Endothelial cell of umbilical vein (primary cell): ENCODE measurements around the gene SPAG17.

Experiments
- CTCF ChIP-seq, 2 donors: IDR thresholded peaks; 1 replicate in 1 of 2; 2 replicates in 1 of 2; pipeline ENCODE4 v1.5.1; 2011; ENCODE audit warnings: low read length in 2 of 2, mild to moderate bottlenecking in 2 of 2, moderate library complexity in 2 of 2, control low read depth in 1 of 2, inconsistent platforms in 1 of 2, low read depth in 1 of 2; ENCODE audit not compliant: insufficient read depth in 1 of 2; ENCODE audit errors: extremely low read depth in 1 of 2
- EZH2 ChIP-seq: IDR thresholded peaks from 2 replicates; pipeline ENCODE4 v1.6.1; 2012; ENCODE audit warnings: borderline replicate concordance, low read depth, mild to moderate bottlenecking, moderate library complexity, low read length, inconsistent platforms; ENCODE audit not compliant: severe bottlenecking
- FOS ChIP-seq: IDR thresholded peaks from 2 replicates; pipeline ENCODE4 v1.6.1; 2011; ENCODE audit warnings: mild to moderate bottlenecking, low read length, moderate library complexity, borderline replicate concordance; ENCODE audit not compliant: insufficient read depth
- GATA2 ChIP-seq: IDR thresholded peaks from 2 replicates; pipeline ENCODE4 v1.7.0; 2011; ENCODE audit warnings: low read depth, mild to moderate bottlenecking, moderate library complexity, mixed read lengths, low read length; ENCODE audit not compliant: insufficient read length, insufficient read depth
- JUN ChIP-seq: IDR thresholded peaks from 2 replicates; pipeline ENCODE4 v1.6.1; 2011; ENCODE audit warnings: borderline replicate concordance, low read depth; ENCODE audit not compliant: insufficient read length, insufficient read depth
- MYC ChIP-seq: IDR thresholded peaks from one replicate; pipeline ENCODE4 v1.6.1; 2011; ENCODE audit warnings: mild to moderate bottlenecking, low read depth, low read length
- POLR2A ChIP-seq: IDR thresholded peaks from 2 replicates; pipeline ENCODE4 v1.6.1; 2012; ENCODE audit warnings: low read depth, mild to moderate bottlenecking, control low read depth, low read length
- POLR2AphosphoS5 ChIP-seq: IDR thresholded peaks from 2 replicates; pipeline ENCODE4 v1.6.1; 2012; ENCODE audit warnings: low read depth, mild to moderate bottlenecking, control low read depth, low read length, moderate library complexity; ENCODE audit not compliant: insufficient read depth
- TF ChIP-seq, protein P1 (sequence below): IDR thresholded peaks from 2 replicates; pipeline ENCODE4 v1.6.1; 2011; ENCODE audit not compliant: insufficient read depth, insufficient read length

- TF ChIP-seq CTCF (IDR thresholded peaks at IDR 0.05; ENCODE audit: extremely low read depth in 1 of 2, insufficient read depth in 1 of 2, low read depth in 1 of 2, low read length in 2 of 2): no peak
- no peak for TF ChIP-seq POLR2A
- no peak for TF ChIP-seq EZH2
- TF ChIP-seq FOS: no peak
- TF ChIP-seq JUN: no peak
- TF ChIP-seq POLR2AphosphoS5: no peak
- TF ChIP-seq, protein P1, sequence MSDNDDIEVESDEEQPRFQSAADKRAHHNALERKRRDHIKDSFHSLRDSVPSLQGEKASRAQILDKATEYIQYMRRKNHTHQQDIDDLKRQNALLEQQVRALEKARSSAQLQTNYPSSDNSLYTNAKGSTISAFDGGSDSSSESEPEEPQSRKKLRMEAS: no peak
- no peak for TF ChIP-seq MYC
- TF ChIP-seq GATA2: no peak
These were observed 24.6 kb upstream of the SPAG17 start for GRCh38 chr1:118209648-118210047.
